HepG2 (cell line): ENCODE measurements around the gene ALB. TPM values are rescaled to one million over a fixed set of nuclear protein-coding genes. Genes with fewer than 3 reads are reported as not detected.

ENCODE experiments used
- DDIT3 ChIP-seq: sonication (generic); formaldehyde crosslinking; IDR thresholded peaks from 2 replicates; pipeline ENCODE4 v1.4.0; 2020; ENCODE audit warnings: mild to moderate bottlenecking, missing genetic modification reagents
- ELF3 ChIP-seq: IDR thresholded peaks from 2 replicates; pipeline ENCODE4 v1.6.1; 2016; ENCODE audit warnings: missing genetic modification reagents, missing compliant biosample characterization
- FOXP1 ChIP-seq, 2 experiments: fragments of 450-650 bp in 1 of 2; IDR thresholded peaks; 2 replicates each; pipeline ENCODE4 v1.6.1; 2017 to 2018; ENCODE audit warnings: antibody characterized with exemption in 1 of 2
- GATAD1 ChIP-seq: IDR thresholded peaks from 2 replicates; pipeline ENCODE4 v1.6.1; 2016; ENCODE audit warnings: missing genetic modification reagents, missing compliant biosample characterization
- HDAC2 ChIP-seq: sonication (generic); formaldehyde crosslinking; IDR thresholded peaks from 2 replicates; pipeline ENCODE4 v1.4.0; 2020; ENCODE audit warnings: missing genetic modification reagents
- NR2F1 ChIP-seq, 2 experiments: fragments of 450-650 bp in 1 of 2; formaldehyde crosslinking in 1 of 2; IDR thresholded peaks; 2 replicates each; pipeline versions ENCODE4 v1.5.0 to v1.6.1; 2016 to 2020; ENCODE audit warnings: mild to moderate bottlenecking in 1 of 2, missing compliant biosample characterization in 1 of 2, missing genetic modification reagents in 1 of 2, moderate library complexity in 1 of 2
- RBAK ChIP-seq: sonication (generic); formaldehyde crosslinking; IDR thresholded peaks from 2 replicates; pipeline ENCODE4 v1.5.1; 2020; ENCODE audit warnings: mild to moderate bottlenecking, missing genetic modification reagents
- SIX4 ChIP-seq: sonication (generic); formaldehyde crosslinking; IDR thresholded peaks from 2 replicates; pipeline ENCODE4 v1.4.0; 2020; ENCODE audit warnings: missing genetic modification reagents
- SMARCC2 ChIP-seq: fragments of 450-650 bp; IDR thresholded peaks from 2 replicates; pipeline ENCODE4 v1.6.1; 2017; ENCODE audit warnings: antibody characterized with exemption, mild to moderate bottlenecking
- TGIF2 ChIP-seq: IDR thresholded peaks from 2 replicates; pipeline ENCODE4 v1.6.1; 2016; ENCODE audit warnings: control low read depth, missing compliant biosample characterization
- ZBTB40 ChIP-seq, 2 experiments: fragments of 450-650 bp in 1 of 2; sonication (generic) in 1 of 2; formaldehyde crosslinking in 1 of 2; IDR thresholded peaks; 2 replicates each; pipeline versions ENCODE4 v1.6.1 to v1.8.0; 2016 to 2022; ENCODE audit warnings: antibody characterized with exemption in 1 of 2, mild to moderate bottlenecking in 1 of 2, missing genetic modification reagents in 1 of 2
- ZKSCAN8 ChIP-seq: IDR thresholded peaks from 2 replicates; pipeline ENCODE4 v1.6.1; 2016; ENCODE audit warnings: borderline replicate concordance, missing genetic modification reagents, missing compliant biosample characterization
- ZNF207 ChIP-seq: fragments of 450-650 bp; IDR thresholded peaks from 2 replicates; pipeline ENCODE4 v1.6.1; 2016; ENCODE audit warnings: antibody characterized with exemption, borderline replicate concordance
- ZNF441 ChIP-seq: sonication (generic); formaldehyde crosslinking; IDR thresholded peaks from 2 replicates; pipeline ENCODE4 v1.7.0; 2021; ENCODE audit warnings: missing genetic modification reagents, borderline replicate concordance
- ZNF644 ChIP-seq: IDR thresholded peaks from 2 replicates; pipeline ENCODE4 v1.6.1; 2016; ENCODE audit warnings: low read depth
- polyA plus RNA-seq, 8 experiments: library from polyadenylated mRNA; depleted of rRNA in 3 of 8; stranded (reverse) in 7 of 8; unstranded in 1 of 8; fragments of >200 nt; fragmentation: Illumina TruSeq in 4 of 8; extraction: Trizol in 4 of 8; gene quantifications; 2 replicates each; pipeline versions ENCODE4 v1.2.1 to v1.2.3, GENCODE V29; 2011 to 2016; ENCODE audit warnings: low read depth in 4 of 8, missing spikeins in 1 of 8, mixed read lengths in 1 of 8; ENCODE audit not compliant: insufficient read depth in 1 of 8
- total RNA-seq, 5 experiments: library from RNA; depleted of rRNA; stranded (reverse); fragments of >200 nt; fragmentation: Illumina TruSeq; extraction: Trizol; gene quantifications; 2 replicates each; pipeline ENCODE4 v1.2.3, GENCODE V29; 2016; ENCODE audit warnings: low read depth in 1 of 5

ALB gene
- total and polyA plus RNA-seq, 2 of the 13 experiments (the other 11 are each of a cell fraction or from before 2014, with no cell fraction given): 22,259 to 22,625 TPM

GRCh38 chr4:73375328-73375741, 28.8 kb upstream of the ALB start (continued):
- TF ChIP-seq SIX4 (0 out of 2 replicates have a peak, but pooled peaks have one; percentile 70), SMARCC2 (no peak), GATAD1 (CRISPR knock-in tag) (0 out of 2 replicates have a peak, but pooled peaks have one; percentile 15), DDIT3 (no peak), TGIF2 (CRISPR knock-in tag) (no peak), ZKSCAN8 (CRISPR knock-in tag) (peak; percentile 75; the same call in 1 of the 2 replicates), FOXP1 (IDR thresholded peaks at IDR 0.05) (no peak), FOXP1 (CRISPR knock-in tag; IDR thresholded peaks at IDR 0.05) (peak; percentile 68), NR2F1 (CRISPR knock-in tag; IDR thresholded peaks at IDR 0.05) (peak; percentile 76 to 91; a peak in 3 of 4 replicates), ZNF644 (CRISPR knock-in tag) (peak; percentile 53; the same call in 1 of the 2 replicates), ELF3 (CRISPR knock-in tag) (peak; percentile 69), ZNF441 (CRISPR knock-in tag) (0 out of 2 replicates have a peak, but pooled peaks have one; percentile 31), RBAK (CRISPR knock-in tag) (peak; percentile 93), HDAC2 (CRISPR knock-in tag) (peak; percentile 73), ZBTB40 (IDR thresholded peaks at IDR 0.05) (peak; percentile 60), ZBTB40 (CRISPR knock-in tag; IDR thresholded peaks at IDR 0.05) (peak; percentile 57; the same call in 1 of the 2 replicates), ZNF207 (no peak)
